Measurements from ENCODE around the gene NR1I3.
A peak's percentile ranks its signal among the peaks of the same experiment; 100 is the strongest.

NR1I3 gene

DNA sequence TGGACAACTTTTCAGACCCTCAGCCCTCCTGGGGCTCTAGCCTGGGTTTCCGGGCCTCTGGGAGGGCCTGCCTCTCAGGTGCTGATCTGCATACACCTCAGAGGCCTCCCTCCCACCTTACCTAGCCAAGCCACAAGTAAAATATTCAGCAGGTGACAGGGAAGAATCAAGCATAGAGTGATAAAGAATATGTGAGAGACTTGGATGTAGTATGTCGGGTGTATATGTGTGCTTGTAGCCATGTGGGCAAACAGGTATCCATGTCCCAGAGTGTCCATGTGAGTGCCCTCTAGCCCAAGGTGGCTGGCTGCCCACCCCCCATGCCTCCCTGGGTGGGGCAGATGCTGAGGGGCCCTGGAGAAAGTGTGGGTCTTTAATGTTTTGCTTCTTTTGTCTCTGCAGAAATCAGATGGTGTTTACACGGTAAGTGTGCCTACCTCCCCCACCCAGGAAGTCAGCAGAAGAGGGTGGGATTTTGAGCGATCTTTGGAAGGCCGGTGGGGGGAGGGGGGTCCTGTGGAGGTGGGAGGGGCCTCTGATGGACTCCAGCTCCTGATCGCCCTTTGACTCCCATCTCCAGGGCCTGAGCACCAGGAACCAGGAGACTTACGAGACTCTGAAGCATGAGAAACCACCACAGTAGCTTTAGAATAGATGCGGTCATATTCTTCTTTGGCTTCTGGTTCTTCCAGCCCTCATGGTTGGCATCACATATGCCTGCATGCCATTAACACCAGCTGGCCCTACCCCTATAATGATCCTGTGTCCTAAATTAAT lies 19.5 kb downstream of the NR1I3 start:
- DNase-seq (ENCODE audit: low spot score) = no peak

DNA sequence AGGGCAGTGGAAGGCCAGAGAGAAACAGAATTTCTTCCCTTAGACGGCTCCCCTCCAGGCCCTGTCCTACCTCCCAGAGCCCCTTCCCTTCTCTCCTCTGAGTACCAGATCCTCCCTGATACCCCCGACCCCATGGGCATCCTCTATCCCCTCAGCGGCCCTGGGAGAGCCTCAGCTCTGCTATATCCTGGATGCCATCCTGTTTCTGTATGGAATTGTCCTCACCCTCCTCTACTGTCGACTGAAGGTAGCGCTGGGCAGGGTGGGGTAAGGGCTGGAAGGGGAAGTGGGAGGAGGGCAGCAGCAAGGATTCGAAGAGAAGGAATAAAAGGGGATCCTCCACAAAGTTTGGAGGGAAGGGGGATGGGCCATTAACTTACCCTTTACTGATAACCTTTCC lies 20.2 kb downstream of the NR1I3 start:
- no peak for DNase-seq (ENCODE audit: low spot score)

- DNase-seq (ENCODE audit: low spot score) = no peak
Observed at GRCh38 chr1:161216945-161217712, 20.9 kb downstream of the NR1I3 start.

- no peak for DNase-seq (ENCODE audit: low spot score)
Observed at GRCh38 chr1:161215076-161215475, 22.9 kb downstream of the NR1I3 start, which contains the start of gene FCER1G. Gene FCER1G (plus strand): TSS chr1:161215295. CDS start chr1:161215322, 27 bp downstream.

- no peak for DNase-seq (ENCODE audit: low spot score)
Observed at GRCh38 chr1:161214369-161214768, 23.6 kb downstream of the NR1I3 start.

DNA sequence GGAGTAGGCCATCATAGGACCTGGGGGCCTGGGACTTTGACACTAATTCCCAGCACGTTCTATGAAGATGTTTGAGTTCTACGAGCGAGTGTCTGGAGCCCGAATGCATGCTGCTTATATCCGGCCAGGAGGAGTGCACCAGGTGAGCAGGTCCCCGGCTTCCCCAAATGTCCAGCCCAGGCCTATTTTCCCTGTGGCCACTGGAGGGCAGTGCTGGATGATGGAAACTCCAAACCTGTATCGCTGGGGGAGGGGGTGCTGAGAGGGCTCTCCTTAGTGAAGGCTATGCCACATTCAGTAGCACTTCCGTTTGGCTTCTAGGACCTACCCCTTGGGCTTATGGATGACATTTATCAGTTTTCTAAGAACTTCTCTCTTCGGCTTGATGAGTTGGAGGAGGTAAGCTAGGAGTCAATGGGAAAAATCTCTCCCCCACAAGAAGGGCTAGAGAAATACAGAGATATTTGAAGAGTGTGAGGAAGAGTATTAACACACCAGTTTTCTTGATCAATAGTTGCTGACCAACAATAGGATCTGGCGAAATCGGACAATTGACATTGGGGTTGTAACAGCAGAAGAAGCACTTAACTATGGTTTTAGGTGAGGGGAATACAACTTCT lies 28.1 kb downstream of the NR1I3 start:
- no peak for DNase-seq (ENCODE audit: low spot score)

DNA sequence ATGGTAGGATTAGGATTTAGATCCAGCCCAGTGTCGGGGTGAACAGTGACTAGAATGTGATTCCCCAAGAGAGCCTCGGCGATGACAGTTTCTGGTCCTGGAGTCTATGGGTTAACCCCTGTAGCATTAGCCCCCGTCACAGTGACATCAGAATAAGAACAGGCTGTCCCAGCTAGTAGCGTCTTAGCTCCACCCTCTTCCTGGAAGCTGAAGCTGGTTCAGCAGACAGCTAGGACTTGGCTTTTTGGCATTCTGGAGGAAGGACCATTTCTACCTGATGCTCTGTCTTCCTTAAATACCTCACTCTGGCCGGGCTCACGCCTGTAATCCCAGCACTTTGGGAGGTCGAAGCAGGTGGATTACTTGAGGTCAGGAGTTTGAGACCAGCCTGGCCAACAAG lies 30.8 kb downstream of the NR1I3 start:
- no peak for DNase-seq (ENCODE audit: low spot score)

DNA sequence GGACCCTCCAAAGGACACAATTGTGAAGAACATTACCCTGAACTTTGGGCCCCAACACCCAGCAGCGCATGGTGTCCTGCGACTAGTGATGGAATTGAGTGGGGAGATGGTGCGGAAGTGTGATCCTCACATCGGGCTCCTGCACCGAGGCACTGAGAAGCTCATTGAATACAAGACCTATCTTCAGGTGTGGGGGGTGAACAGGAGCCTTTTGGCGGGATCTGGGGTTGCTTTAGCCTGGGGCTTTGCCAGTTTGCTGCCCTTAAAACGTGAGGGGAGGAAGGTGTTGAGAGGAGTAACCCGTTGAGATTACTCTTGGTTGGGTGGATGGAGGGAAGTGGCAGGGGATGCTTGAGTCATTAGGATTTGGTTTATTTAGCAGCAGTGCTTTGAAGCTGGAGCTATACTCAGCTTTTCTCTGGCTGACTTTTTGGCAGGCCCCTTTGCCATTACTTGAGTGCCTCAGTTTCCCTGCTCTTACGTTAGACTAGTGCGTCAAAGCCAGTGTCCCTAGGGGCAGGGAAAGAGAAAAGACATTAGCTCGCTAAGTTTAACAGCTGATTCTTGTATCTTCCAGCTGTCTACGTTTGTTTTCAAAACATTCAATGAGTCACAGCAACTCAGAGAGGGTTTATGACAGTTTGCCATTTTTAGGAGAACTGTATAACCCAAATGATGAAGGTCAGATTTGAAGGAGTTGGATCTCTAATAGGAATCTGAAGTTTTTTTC lies 31.4 kb downstream of the NR1I3 start:
- no peak for DNase-seq (ENCODE audit: low spot score)

DNA sequence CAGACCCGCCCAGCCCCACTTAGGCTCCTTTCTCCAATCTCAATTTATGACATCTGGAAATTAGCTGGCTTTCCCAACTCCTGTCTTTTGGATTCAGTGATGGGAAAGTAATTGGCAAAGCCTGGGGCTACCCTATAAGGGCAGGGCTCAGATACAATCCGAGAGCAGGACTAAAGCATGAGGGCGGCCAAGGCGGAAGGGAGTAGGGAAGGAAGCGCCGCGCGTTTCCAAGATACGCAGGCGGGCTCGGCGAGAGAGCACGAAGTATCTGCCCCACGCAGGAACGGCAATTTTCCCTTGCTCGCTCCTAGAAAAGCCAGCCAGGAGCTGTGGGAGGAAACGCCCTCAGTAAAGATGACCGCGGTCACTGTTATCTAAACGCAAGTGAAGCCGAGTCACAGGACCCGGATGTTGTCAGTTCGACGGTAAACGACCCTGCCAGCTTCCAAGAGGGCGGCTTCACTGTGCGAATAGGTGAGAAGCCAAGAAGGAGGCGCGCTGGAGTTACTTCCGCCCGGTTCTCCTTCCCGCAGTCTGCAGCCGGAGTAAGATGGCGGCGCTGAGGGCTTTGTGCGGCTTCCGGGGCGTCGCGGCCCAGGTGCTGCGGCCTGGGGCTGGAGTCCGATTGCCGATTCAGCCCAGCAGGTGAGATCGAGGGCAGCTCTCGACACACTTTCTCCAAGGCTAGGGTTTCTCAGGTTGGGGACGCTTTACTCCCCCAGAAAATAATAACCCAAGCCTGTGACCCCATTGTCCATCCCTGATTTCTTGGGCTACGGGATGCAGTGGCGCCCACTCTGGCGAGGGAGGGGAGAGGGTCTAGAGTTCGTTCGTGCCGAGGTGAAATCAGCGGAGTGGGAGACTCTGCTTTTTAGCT lies 35.9 kb downstream of the NR1I3 start, which contains the start of gene NDUFS2:
TSS of gene NDUFS2 (plus strand) at position 532 of the 877 bp plus-strand sequence. CDS start at position 551, 19 bp downstream.
- peak; percentile 96 for DNase-seq (ENCODE audit: low spot score)

DNA sequence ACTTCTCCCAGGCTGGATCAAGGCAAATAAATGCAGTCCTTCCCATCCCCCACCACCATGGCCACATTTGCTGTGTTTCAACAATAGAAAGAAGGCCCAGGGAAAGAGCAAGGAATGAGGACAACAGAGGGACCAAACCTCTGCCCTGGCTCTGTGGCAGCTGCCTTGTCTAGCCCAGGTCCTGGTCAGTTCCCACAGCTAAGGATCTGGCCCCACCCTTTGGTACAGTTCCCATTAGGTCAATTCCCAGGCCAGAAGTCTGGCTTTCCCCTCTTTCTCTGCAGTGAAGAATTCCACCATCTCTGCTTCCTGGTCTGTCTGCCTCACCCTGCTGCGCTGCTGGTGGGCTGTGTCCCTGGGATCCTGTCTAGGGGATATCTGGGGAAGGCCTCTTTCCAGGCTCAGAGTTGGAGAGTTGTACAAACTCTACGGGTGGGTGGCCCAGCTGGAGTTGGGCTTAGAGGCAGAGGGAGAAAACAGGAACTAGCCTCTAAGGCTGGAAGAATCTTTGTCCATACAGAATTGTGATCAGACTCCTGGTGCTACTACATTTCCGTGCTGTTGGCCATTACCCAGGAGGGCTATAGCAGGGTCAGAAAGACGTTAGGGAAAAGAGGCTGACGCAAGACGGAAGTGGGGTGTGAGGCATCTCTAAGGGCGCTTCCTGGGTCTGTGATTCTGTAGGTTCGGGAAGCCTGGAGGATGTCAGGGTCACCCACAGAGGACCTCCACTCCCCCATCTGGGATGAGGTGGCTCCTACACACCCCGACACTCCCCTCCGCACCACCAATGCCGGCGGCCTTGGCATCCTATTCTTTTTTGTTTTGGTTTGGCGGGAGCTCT lies 36.8 kb downstream of the NR1I3 start:
- no peak for DNase-seq (ENCODE audit: low spot score)

DNA sequence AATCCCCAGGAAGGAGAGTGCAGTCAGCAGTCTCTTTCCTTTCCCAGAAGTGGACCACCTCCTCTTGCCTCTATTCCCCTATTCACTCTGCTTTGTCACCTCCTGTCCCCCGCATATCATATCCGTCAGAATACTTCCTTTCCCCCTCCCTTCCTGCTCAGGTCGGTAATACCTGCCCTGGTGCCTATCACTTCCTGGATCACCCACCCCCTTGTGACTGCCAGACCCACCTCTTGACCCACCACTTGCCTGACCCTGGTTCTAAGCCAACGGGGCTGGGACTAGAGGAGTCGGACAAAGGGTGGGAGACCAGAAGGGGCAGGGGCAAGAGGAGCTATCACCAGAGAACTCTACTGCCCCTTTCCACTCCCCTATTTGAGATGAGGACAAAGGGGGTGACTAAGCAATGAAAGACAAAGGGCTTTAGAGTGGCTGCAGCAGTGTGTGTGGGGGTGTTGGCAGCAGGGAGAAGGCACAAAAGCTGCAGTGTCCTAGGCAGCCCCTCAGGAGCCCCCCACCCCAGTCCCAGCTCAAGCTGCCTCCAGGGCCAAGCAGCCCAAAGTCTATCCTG lies 37.5 kb downstream of the NR1I3 start:
- no peak for DNase-seq (ENCODE audit: low spot score)

DNA sequence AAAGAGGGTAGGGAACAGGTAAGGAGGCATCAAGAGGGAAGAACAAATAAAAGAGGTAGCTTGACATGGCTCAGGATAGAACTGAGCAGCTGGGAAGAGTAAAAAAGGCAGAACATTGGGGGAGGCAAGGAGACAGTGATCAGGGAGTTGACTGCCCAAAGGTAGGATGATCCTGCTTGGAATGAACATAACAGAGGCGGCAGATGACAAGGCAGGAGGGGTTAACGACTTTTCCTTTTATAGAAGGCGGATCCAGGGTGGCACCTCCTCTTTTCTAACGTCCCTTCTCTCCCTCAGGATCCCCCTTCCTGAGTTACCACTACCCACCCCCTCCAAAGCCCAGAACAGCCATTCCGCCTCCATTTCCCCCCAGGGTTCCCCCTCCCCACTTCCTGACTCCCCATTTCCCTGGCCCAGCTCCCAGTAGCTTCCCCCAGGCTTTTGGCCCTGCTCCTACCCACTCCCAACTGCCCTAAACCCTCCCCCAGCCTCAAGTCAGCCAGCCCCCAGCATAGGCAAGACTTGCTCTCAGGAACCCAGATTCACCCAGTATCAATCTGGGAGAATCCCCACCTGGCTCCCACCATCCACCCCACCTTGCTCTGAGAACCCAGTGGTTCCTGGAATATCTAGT lies 38.4 kb downstream of the NR1I3 start:
- no peak for DNase-seq (ENCODE audit: low spot score)

DNA sequence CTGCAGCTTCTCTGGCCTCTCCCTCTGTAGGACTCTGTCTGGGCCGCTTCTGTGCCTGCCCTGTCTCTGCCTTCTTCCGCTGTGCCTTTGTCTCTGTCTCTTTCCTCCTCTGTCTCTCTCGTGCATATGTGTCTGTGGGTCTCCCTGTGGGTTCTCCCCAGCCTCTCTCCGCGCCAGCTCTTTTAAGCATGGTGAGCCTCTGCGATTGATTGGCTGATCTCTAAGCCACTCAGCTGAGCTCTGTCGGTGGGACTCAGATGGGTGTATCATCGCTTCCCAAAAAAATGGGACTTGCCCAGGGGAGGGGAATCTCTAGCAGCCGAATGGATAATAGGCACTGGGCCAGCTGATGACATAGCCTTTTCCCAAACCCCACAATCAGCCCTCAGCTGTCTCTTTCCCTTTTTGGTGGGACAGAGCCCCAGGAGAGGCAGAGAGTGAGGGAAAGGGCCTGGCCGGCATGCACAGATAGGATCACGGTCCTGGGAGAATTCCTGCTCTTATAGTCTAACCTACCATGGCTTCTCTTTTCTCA lies 39.0 kb downstream of the NR1I3 start, which contains the start of gene ADAMTS4:
TSS of gene ADAMTS4 (minus strand) at position 158 of the 535 bp plus-strand sequence. CDS start 427 bp downstream, outside the sequence.
- DNase-seq (ENCODE audit: low spot score) = peak; percentile 83

- DNase-seq (ENCODE audit: low spot score) = peak; percentile 75
Observed at GRCh38 chr1:161198194-161198896, 39.7 kb downstream of the NR1I3 start.

DNA sequence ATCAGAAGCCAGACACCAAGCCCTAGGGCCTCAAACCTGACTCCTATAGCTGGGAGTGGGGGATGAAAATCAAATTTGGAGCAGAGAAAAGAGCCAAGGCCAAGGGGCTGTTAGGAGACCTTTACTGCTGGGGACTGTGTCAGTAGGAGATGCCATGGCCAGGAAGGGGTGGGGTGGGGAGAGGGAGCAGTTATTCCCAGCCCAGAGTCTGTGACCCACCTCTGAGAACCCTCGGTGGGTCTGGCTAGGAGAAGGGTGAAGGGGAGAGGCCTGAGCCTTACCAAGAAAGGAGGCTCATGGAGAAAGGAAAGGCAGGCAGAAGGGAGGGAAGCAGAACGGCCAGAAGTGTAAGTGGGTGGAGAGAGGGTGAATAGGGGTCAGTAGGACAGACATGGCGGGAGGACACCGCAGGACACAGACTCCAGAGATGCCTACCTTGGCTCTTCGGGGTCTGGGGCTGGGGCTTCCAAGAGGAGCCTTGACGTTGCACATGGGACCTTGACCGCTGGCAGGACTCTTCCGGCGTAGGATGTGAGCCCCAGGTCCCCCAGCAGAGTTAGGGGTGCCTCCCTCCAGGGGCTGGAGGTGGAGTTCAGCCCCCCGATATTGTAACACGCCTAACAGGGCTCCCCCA lies 40.3 kb downstream of the NR1I3 start:
- no peak for DNase-seq (ENCODE audit: low spot score)

GRCh38 chr1:161196521-161197451 lies 41.2 kb downstream of the NR1I3 start:
- peak; percentile 88 for DNase-seq (ENCODE audit: low spot score)

Data from left forelimb (tissue), 1 donor.